K562 (cell line): ENCODE measurements around the gene SPEM2. TPM values are rescaled to one million over a fixed set of nuclear protein-coding genes. Genes with fewer than 3 reads are reported as not detected.

Experiments used
- MECOM ChIP-seq: fragments of 250-450 bp; sonication (Bioruptor Pico); IDR thresholded peaks from 2 replicates; pipeline ENCODE4 v1.8.0; 2022; ENCODE audit warnings: inconsistent platforms
- POLR2B ChIP-seq: fragments of 450-650 bp; IDR thresholded peaks from 2 replicates; pipeline ENCODE4 v1.6.1; 2018; ENCODE audit warnings: low read depth; ENCODE audit not compliant: partially characterized antibody
- PURB ChIP-seq: sonication (generic); formaldehyde crosslinking; IDR thresholded peaks from 2 replicates; pipeline ENCODE4 v1.9.0; 2021; ENCODE audit warnings: low read depth, mild to moderate bottlenecking, missing genetic modification reagents
- SNRNP70 ChIP-seq: fragments of 200-400 bp; formaldehyde crosslinking; optimal IDR thresholded peaks from 2 replicates; pipeline ENCODE3; 2017; ENCODE audit warnings: low read depth, low read length
- TFAM ChIP-seq: fragments of 250-450 bp; sonication (Bioruptor Pico); conservative IDR thresholded peaks from 2 replicates; pipeline ENCODE4 v1.5.0; 2021; ENCODE audit warnings: mild to moderate bottlenecking, moderate library complexity
- TOE1 ChIP-seq, 2 experiments: fragments of 450-650 bp in 1 of 2; sonication (generic) in 1 of 2; formaldehyde crosslinking in 1 of 2; IDR thresholded peaks; 2 replicates each; pipeline versions ENCODE4 v1.7.1 to v1.8.0; 2016 to 2022; ENCODE audit warnings: borderline replicate concordance in 2 of 2, mild to moderate bottlenecking in 2 of 2, antibody characterized with exemption in 1 of 2, inconsistent platforms in 1 of 2, low read depth in 1 of 2, missing genetic modification reagents in 1 of 2, moderate library complexity in 1 of 2
- ZNF175 ChIP-seq: fragments of 200-800 bp; sonication (Bioruptor generic); IDR thresholded peaks from 2 replicates; pipeline ENCODE4 v1.6.1; 2016; ENCODE audit warnings: low read depth, mild to moderate bottlenecking, missing genetic modification characterization, missing compliant biosample characterization
- ZNF3 ChIP-seq: fragments of 250-450 bp; sonication (Bioruptor Pico); IDR thresholded peaks from 2 replicates; pipeline ENCODE4 v1.5.0; 2021; ENCODE audit warnings: mild to moderate bottlenecking, moderate library complexity
- polyA plus RNA-seq, 8 experiments: library from polyadenylated mRNA; depleted of rRNA in 4 of 8; stranded (reverse) in 5 of 8; unstranded in 3 of 8; fragments of >200 nt; fragmentation: Nextera tagmentation in 2 of 8; fragmentation: Illumina TruSeq in 1 of 8; extraction: Ambion mirVana in 2 of 8; extraction: Trizol in 1 of 8; gene quantifications; 2 replicates each; pipeline versions ENCODE4 v1.2.1 to v1.2.3, GENCODE V29; 2011 to 2014; ENCODE audit warnings: inconsistent platforms in 1 of 8, missing spikeins in 1 of 8
- total RNA-seq, 7 experiments: library from RNA; depleted of rRNA in 6 of 7; stranded (reverse); fragments of >200 nt in 6 of 7; fragmentation: Illumina TruSeq in 2 of 7; extraction: Trizol in 2 of 7; gene quantifications; 2 replicates each; pipeline versions ENCODE4 v1.2.1 to v1.2.3, GENCODE V29; 2011 to 2021; ENCODE audit warnings: low replicate concordance in 1 of 7
- TF ChIP-seq, protein P1 (sequence below): fragments of 450-650 bp; IDR thresholded peaks from 2 replicates; pipeline ENCODE4 v1.6.1; 2018; ENCODE audit not compliant: partially characterized antibody
- TF ChIP-seq, protein P2 (sequence below): fragments of 250-450 bp; sonication (Bioruptor Pico); IDR thresholded peaks from 2 replicates; pipeline ENCODE4 v1.5.0; 2022; ENCODE audit warnings: mild to moderate bottlenecking
- TF ChIP-seq, protein P3 (sequence below), 2 experiments: fragments of 450-650 bp in 1 of 2; sonication (generic) in 1 of 2; formaldehyde crosslinking in 1 of 2; IDR thresholded peaks; 2 replicates each; pipeline versions ENCODE4 v1.7.1 to v1.9.0; 2016 to 2022; ENCODE audit warnings: inconsistent platforms in 1 of 2, mild to moderate bottlenecking in 1 of 2, missing genetic modification reagents in 1 of 2

SPEM2 gene
- total and polyA plus RNA-seq, 9 of the 15 experiments (the other 6 are each of a cell fraction or from before 2014, with no cell fraction given): not detected

DNA sequence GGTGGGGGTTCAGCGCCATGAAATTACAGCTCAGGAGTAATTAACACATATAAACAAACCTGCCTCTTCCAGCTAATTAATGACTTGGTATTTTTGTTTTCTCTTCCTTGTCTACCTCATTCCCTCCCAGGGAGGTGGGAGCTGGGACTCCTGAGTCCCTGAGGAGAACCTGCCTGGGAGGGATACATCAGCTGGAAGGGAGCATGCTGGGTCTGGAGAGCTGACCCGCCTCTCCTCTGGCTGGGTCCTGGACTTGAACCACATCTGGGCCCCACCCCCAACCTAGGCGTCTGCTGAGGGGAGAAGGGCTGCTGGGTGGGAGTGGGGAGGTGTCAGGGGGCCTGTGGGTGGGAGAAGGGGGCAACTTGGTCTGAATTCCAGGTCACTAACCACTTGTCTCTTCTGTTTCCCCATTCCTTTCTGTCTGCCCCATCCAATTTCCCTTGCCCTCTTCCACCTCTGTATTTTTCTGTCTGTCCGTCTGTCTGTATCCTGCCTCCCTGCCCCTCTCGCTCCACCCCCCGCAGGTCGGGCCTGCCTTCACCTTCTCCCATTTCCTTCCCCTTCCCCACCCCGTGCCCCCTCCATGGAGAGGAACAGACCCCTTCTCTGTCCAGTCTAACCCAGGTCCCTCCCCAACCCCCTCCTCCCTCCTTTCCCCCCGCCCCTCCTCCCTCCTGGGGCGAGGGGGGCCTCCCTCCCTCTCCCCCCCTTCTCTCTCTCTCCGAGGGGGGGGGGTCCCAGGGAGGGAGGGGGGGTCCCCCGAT lies 17.7 kb upstream of the SPEM2 start, which contains the start of gene NLGN2 (continued):
- TF ChIP-seq, protein P1, sequence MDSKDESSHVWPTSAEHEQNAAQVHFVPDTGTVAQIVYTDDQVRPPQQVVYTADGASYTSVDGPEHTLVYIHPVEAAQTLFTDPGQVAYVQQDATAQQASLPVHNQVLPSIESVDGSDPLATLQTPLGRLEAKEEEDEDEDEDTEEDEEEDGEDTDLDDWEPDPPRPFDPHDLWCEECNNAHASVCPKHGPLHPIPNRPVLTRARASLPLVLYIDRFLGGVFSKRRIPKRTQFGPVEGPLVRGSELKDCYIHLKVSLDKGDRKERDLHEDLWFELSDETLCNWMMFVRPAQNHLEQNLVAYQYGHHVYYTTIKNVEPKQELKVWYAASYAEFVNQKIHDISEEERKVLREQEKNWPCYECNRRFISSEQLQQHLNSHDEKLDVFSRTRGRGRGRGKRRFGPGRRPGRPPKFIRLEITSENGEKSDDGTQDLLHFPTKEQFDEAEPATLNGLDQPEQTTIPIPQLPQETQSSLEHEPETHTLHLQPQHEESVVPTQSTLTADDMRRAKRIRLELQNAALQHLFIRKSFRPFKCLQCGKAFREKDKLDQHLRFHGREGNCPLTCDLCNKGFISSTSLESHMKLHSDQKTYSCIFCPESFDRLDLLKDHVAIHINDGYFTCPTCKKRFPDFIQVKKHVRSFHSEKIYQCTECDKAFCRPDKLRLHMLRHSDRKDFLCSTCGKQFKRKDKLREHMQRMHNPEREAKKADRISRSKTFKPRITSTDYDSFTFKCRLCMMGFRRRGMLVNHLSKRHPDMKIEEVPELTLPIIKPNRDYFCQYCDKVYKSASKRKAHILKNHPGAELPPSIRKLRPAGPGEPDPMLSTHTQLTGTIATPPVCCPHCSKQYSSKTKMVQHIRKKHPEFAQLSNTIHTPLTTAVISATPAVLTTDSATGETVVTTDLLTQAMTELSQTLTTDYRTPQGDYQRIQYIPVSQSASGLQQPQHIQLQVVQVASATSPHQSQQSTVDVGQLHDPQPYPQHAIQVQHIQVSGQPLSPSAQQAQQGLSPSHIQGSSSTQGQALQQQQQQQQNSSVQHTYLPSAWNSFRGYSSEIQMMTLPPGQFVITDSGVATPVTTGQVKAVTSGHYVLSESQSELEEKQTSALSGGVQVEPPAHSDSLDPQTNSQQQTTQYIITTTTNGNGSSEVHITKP: no peak
- no peak for TF ChIP-seq TOE1 (IDR thresholded peaks at IDR 0.05; ENCODE audit: borderline replicate concordance)
- TF ChIP-seq TOE1 (CRISPR knock-in tag; IDR thresholded peaks at IDR 0.05; ENCODE audit: borderline replicate concordance, low read depth): no peak
- TF ChIP-seq POLR2B: no peak
- no peak for TF ChIP-seq ZNF175
- TF ChIP-seq, protein P2, sequence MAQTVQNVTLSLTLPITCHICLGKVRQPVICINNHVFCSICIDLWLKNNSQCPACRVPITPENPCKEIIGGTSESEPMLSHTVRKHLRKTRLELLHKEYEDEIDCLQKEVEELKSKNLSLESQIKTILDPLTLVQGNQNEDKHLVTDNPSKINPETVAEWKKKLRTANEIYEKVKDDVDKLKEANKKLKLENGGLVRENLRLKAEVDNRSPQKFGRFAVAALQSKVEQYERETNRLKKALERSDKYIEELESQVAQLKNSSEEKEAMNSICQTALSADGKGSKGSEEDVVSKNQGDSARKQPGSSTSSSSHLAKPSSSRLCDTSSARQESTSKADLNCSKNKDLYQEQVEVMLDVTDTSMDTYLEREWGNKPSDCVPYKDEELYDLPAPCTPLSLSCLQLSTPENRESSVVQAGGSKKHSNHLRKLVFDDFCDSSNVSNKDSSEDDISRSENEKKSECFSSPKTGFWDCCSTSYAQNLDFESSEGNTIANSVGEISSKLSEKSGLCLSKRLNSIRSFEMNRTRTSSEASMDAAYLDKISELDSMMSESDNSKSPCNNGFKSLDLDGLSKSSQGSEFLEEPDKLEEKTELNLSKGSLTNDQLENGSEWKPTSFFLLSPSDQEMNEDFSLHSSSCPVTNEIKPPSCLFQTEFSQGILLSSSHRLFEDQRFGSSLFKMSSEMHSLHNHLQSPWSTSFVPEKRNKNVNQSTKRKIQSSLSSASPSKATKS (CRISPR knock-in tag): no peak
- TF ChIP-seq TFAM (CRISPR knock-in tag): no peak
- no peak for TF ChIP-seq PURB (CRISPR knock-in tag)
- TF ChIP-seq ZNF3: no peak
- TF ChIP-seq MECOM (CRISPR knock-in tag): no peak
- TF ChIP-seq SNRNP70: no peak
- TF ChIP-seq, protein P3, sequence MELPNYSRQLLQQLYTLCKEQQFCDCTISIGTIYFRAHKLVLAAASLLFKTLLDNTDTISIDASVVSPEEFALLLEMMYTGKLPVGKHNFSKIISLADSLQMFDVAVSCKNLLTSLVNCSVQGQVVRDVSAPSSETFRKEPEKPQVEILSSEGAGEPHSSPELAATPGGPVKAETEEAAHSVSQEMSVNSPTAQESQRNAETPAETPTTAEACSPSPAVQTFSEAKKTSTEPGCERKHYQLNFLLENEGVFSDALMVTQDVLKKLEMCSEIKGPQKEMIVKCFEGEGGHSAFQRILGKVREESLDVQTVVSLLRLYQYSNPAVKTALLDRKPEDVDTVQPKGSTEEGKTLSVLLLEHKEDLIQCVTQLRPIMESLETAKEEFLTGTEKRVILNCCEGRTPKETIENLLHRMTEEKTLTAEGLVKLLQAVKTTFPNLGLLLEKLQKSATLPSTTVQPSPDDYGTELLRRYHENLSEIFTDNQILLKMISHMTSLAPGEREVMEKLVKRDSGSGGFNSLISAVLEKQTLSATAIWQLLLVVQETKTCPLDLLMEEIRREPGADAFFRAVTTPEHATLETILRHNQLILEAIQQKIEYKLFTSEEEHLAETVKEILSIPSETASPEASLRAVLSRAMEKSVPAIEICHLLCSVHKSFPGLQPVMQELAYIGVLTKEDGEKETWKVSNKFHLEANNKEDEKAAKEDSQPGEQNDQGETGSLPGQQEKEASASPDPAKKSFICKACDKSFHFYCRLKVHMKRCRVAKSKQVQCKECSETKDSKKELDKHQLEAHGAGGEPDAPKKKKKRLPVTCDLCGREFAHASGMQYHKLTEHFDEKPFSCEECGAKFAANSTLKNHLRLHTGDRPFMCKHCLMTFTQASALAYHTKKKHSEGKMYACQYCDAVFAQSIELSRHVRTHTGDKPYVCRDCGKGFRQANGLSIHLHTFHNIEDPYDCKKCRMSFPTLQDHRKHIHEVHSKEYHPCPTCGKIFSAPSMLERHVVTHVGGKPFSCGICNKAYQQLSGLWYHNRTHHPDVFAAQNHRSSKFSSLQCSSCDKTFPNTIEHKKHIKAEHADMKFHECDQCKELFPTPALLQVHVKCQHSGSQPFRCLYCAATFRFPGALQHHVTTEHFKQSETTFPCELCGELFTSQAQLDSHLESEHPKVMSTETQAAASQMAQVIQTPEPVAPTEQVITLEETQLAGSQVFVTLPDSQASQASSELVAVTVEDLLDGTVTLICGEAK (IDR thresholded peaks at IDR 0.05): no peak
- TF ChIP-seq, protein P3 (CRISPR knock-in tag; IDR thresholded peaks at IDR 0.05): no peak
